Mesenchymal stem cell (in vitro differentiated cells and primary cell): ENCODE results near the gene LRRTM4.

Source experiments
- DNase-seq: peaks from one replicate; pipeline ENCODE4 v3.0.0-alpha.2; 2013
- H2AFZ ChIP-seq: one replicate; pipeline ENCODE4 v1.6.1; 2013; ENCODE audit warnings: low read depth, mild to moderate bottlenecking, control low read depth, inconsistent platforms, low read length, moderate library complexity
- H2AK5ac ChIP-seq: 2 replicates; pipeline ENCODE4 v1.6.1; 2013; ENCODE audit warnings: low read length, moderate library complexity, mild to moderate bottlenecking, inconsistent platforms; ENCODE audit not compliant: severe bottlenecking
- H2BK120ac ChIP-seq: one replicate; pipeline ENCODE4 v1.6.1; 2013; ENCODE audit warnings: low read depth, mild to moderate bottlenecking, inconsistent platforms, low read length, moderate library complexity
- H2BK12ac ChIP-seq, 2 experiments: one replicate each; pipeline ENCODE4 v1.6.1; 2013; ENCODE audit warnings: inconsistent platforms in 2 of 2, low read length in 2 of 2, mild to moderate bottlenecking in 2 of 2, moderate library complexity in 2 of 2, control low read depth in 1 of 2
- H2BK15ac ChIP-seq: one replicate; pipeline ENCODE4 v1.6.1; 2013; ENCODE audit warnings: mild to moderate bottlenecking, low read depth, inconsistent platforms; ENCODE audit not compliant: poor library complexity, severe bottlenecking
- H2BK5ac ChIP-seq: 2 replicates; pipeline ENCODE4 v1.6.1; 2013; ENCODE audit warnings: low read depth, mild to moderate bottlenecking, low read length, control low read depth, inconsistent platforms; ENCODE audit not compliant: poor library complexity, severe bottlenecking
- H3K14ac ChIP-seq, 2 experiments: one replicate each; pipeline ENCODE4 v1.6.1; 2013; ENCODE audit warnings: inconsistent platforms in 2 of 2, low read length in 2 of 2, control low read depth in 1 of 2, mild to moderate bottlenecking in 1 of 2, moderate library complexity in 1 of 2
- H3K18ac ChIP-seq, 2 experiments: one replicate each; pipeline ENCODE4 v1.6.1; 2013; ENCODE audit warnings: inconsistent platforms in 2 of 2, low read length in 2 of 2, control low read depth in 1 of 2, low read depth in 1 of 2, mild to moderate bottlenecking in 1 of 2
- H3K23ac ChIP-seq, 2 experiments: one replicate each; pipeline ENCODE4 v1.6.1; 2013; ENCODE audit warnings: inconsistent platforms in 2 of 2, low read length in 2 of 2, mild to moderate bottlenecking in 2 of 2, moderate library complexity in 2 of 2, control low read depth in 1 of 2
- H3K27ac ChIP-seq: 2 replicates; pipeline ENCODE4 v1.5.1; 2013; ENCODE audit warnings: mild to moderate bottlenecking, moderate library complexity, low read length, control low read depth, inconsistent platforms; ENCODE audit not compliant: poor library complexity, severe bottlenecking
- H3K27me3 ChIP-seq, 2 experiments: 2 replicates each; pipeline versions ENCODE4 v1.6.1 to v1.7.0; 2013; ENCODE audit warnings: low read length in 2 of 2, mild to moderate bottlenecking in 2 of 2, moderate library complexity in 2 of 2, control low read depth in 1 of 2, inconsistent platforms in 1 of 2; ENCODE audit not compliant: control insufficient read depth in 1 of 2, insufficient read depth in 1 of 2
- H3K36me3 ChIP-seq, 2 experiments: 2 replicates each; pipeline versions ENCODE4 v1.6.1 to v1.7.0; 2013; ENCODE audit warnings: low read length in 2 of 2, control low read depth in 1 of 2, inconsistent platforms in 1 of 2, low read depth in 1 of 2, mild to moderate bottlenecking in 1 of 2; ENCODE audit not compliant: insufficient read depth in 2 of 2, control insufficient read depth in 1 of 2
- H3K4ac ChIP-seq, 2 experiments: one replicate each; pipeline ENCODE4 v1.6.1; 2013; ENCODE audit warnings: inconsistent platforms in 2 of 2, low read length in 2 of 2, mild to moderate bottlenecking in 2 of 2, moderate library complexity in 2 of 2, control low read depth in 1 of 2, low read depth in 1 of 2
- H3K4me1 ChIP-seq: 2 replicates; pipeline ENCODE4 v1.6.1; 2013; ENCODE audit warnings: low read depth, low read length, control low read depth; ENCODE audit not compliant: control insufficient read depth, insufficient read depth
- H3K4me2 ChIP-seq: 2 replicates; pipeline ENCODE4 v1.6.1; 2013; ENCODE audit warnings: low read length, mild to moderate bottlenecking, inconsistent platforms; ENCODE audit not compliant: poor library complexity, severe bottlenecking
- H3K4me3 ChIP-seq, 2 experiments: 2 replicates each; pipeline versions ENCODE4 v1.5.1 to v1.7.0; 2013; ENCODE audit warnings: low read length in 2 of 2, mild to moderate bottlenecking in 2 of 2, control low read depth in 1 of 2, low read depth in 1 of 2; ENCODE audit not compliant: insufficient read depth in 1 of 2
- H3K79me1 ChIP-seq: replicated peaks from 2 replicates; pipeline ENCODE4 v1.6.1; 2013; ENCODE audit warnings: mild to moderate bottlenecking, control low read depth, low read length, inconsistent platforms; ENCODE audit not compliant: poor library complexity, severe bottlenecking
- H3K9ac ChIP-seq: 2 replicates; pipeline ENCODE4 v1.7.0; 2013; ENCODE audit warnings: mild to moderate bottlenecking, low read length, moderate library complexity
- H3K9me3 ChIP-seq: 2 replicates; pipeline ENCODE4 v1.7.0; 2013; ENCODE audit warnings: mild to moderate bottlenecking, low read length; ENCODE audit not compliant: control insufficient read depth
- H4K8ac ChIP-seq: one replicate; pipeline ENCODE4 v1.6.1; 2013; ENCODE audit warnings: inconsistent platforms, mild to moderate bottlenecking, low read length, moderate library complexity
- H4K91ac ChIP-seq: one replicate; pipeline ENCODE4 v1.6.1; 2013; ENCODE audit warnings: mild to moderate bottlenecking, low read length, inconsistent platforms
- WGBS: methylation state at CpG from one replicate; pipeline ENCODE4 v1.1.7; 2013; ENCODE audit warnings: mixed read lengths; 5-methylcytosine and 5-hydroxymethylcytosine counted together

The LRRTM4 gene

DNA sequence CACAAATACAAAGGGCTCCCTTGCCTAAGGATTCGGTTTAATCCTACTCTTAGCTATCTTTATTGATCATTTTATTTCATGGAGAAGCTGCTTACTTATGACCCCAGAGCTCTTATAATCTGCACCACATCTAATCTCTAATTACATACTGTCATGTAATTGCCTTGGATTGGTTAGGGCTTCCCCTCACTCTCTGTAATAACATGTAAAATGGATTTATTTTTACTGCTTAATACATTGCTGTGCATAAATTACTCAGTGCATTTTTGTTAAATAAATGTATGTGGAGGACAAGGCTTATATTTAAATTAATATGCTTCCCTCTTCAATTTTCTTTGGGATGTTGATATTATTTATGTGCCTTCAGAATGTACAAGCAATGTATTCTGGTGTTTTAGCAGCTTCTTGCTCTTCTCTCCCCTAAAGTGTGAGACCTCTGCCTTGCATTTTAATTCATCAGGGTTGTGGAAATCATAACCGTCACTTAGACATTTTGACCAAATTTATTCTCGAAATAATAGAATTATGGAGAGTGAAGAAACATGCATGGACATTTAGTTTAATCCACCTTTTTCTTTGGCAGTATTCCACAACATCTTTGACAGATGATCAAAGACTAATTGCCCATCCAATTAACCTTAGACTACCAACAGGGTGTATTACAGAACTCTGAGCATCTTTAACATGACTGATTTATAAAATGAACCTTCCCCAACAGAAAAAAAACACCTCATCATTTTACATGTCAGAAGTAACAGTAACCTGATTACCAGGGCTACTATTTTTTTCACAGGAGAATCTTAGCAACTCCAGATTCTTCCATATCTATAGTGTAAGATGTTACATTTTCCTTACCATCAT is 692.6 kb downstream of the LRRTM4 start:
- no peak overlapping the region for H3K4me2 ChIP-seq

DNA sequence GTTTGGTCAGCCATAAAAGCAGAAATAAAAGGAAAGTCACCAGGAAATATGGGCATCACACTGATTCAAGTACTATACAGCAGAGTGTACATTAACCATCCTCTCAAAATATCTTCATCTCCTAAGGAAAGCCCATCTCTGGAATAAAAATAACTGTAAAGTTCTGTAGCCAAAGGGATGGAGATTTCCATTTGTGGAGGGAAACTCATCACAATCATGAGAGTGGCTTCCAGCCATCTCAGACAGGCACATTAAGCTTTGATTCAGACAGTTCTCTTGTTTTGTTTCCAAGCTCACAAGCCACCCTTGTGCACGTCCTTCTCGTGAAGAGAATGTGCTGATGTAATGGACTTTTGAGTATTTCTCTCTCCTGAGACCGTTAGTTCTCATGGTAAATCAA is 695.5 kb downstream of the LRRTM4 start:
- no peak overlapping the region for H3K4me2 ChIP-seq
- no peak overlapping the region for H4K91ac ChIP-seq
- no peak overlapping the region for H3K9ac ChIP-seq
- H3K4me3 ChIP-seq = no peak overlapping the region
- H4K8ac ChIP-seq = no peak overlapping the region
- no peak overlapping the region for H2AFZ ChIP-seq
- no peak overlapping the region for H3K23ac ChIP-seq
- H3K27ac ChIP-seq = no peak overlapping the region
- no peaks in the 10 kb centered on the region for H3K79me1 ChIP-seq
- H2AK5ac ChIP-seq = no peak overlapping the region
- H3K27me3 ChIP-seq = no peaks in the 10 kb centered on the region
- H2BK5ac ChIP-seq = no peak overlapping the region
- no peaks in the 10 kb centered on the region for H3K4me1 ChIP-seq
- no peak overlapping the region for H2BK15ac ChIP-seq
- DNase-seq = no peak
- 57% methylated on average over 3 of the region's 3 CpGs for WGBS
- no peaks in the 10 kb centered on the region for H3K36me3 ChIP-seq
- no peak overlapping the region for H2BK120ac ChIP-seq
- H3K4ac ChIP-seq = no peak overlapping the region
- H3K18ac ChIP-seq = no peak overlapping the region
- H3K9me3 ChIP-seq = no peaks in the 10 kb centered on the region
- H2BK12ac ChIP-seq = no peak overlapping the region
- H3K14ac ChIP-seq = no peak overlapping the region

More for the DNA sequence above, 692.6 kb downstream of the LRRTM4 start:
- Histone ChIP-seq H2AK5ac (no peak overlapping the region), H3K79me1 (no peaks in the 10 kb centered on the region), H3K4me3 (no peak overlapping the region), H3K14ac (no peak overlapping the region), H3K23ac (no peak overlapping the region), H3K9ac (no peak overlapping the region), H3K4me1 (no peaks in the 10 kb centered on the region), H3K18ac (no peak overlapping the region), H3K9me3 (peaks cover 2% of the 10 kb centered on the region), H4K8ac (no peak overlapping the region), H3K36me3 (no peaks in the 10 kb centered on the region), H2BK120ac (no peak overlapping the region), H2BK15ac (no peak overlapping the region), H2BK12ac (no peak overlapping the region), H3K4ac (no peak overlapping the region), H3K27ac (no peak overlapping the region), H3K27me3 (no peaks in the 10 kb centered on the region), H2BK5ac (no peak overlapping the region), H4K91ac (no peak overlapping the region), H2AFZ (no peak overlapping the region)
- 89% methylated on average over 1 of the region's 3 CpGs for WGBS
- no peak for DNase-seq

DNA sequence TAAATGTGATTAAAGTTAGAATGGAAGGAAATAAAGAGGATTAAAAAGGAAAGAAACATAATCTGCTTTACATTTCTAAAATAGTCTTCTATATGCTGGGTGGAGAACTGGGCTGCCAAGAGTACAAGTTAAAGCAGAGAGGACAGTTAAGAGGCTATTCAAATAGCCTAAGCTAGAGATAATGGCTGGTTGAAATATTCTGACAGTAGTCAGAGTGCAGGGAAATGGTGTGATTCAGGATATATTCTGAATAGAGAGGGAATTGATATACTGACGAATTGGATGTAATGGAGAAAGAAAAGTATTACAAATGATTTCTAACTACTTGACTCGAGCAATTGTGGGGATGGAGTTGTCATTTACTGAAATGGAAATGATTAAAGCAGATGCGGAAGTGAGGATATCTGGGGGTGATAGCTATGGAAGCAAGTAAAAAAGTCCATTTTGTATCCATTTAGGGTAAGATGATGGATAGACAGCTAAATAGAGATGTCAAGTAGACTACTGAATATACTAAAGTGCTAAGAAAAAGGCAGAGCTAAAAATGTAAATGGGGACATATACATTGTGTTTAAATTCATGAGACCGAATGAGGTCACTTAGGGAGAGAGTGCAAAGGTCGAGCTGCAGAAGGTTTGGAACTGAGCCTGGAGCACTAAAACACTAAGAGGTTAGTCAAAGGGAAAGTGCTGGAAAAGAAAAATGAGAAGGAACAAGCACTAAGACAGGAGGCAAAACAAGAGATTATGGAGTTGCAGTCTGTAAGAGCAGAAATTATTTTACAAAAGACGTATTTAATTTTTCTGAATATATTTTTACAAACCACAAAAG is 696.8 kb downstream of the LRRTM4 start:
- Histone ChIP-seq H3K14ac (no peak overlapping the region), H2BK5ac (no peak overlapping the region), H4K91ac (no peak overlapping the region), H3K36me3 (no peaks in the 10 kb centered on the region), H2BK12ac (no peak overlapping the region), H3K4me1 (no peaks in the 10 kb centered on the region), H2BK120ac (no peak overlapping the region), H3K4me3 (no peak overlapping the region), H2AK5ac (no peak overlapping the region), H3K9me3 (no peaks in the 10 kb centered on the region), H4K8ac (no peak overlapping the region), H3K4me2 (no peak overlapping the region), H3K9ac (no peak overlapping the region), H3K27ac (no peak overlapping the region), H3K79me1 (no peaks in the 10 kb centered on the region), H2BK15ac (no peak overlapping the region), H3K4ac (no peak overlapping the region), H3K27me3 (no peaks in the 10 kb centered on the region), H2AFZ (no peak overlapping the region), H3K23ac (no peak overlapping the region), H3K18ac (no peak overlapping the region)
- WGBS = 80% methylated on average over 5 of the region's 6 CpGs
- DNase-seq = no peak

DNA sequence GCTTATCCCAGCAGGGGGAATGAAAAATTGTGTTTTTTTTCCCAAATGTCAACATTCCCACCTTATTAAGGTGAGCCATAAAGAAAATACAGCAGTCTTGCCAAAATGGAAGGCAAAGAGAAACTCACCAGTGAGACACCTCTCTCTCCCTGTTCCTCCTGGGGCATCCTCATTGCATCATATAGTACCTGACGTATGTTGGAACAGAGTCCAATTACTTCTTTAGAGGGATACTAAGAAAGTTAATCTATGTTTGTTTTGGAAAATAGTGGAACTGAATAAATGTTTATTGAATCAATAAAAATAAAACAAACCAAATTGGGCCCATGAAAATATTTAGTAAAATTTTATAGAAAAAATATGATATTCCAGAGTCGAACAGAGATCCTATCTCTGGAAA is 700.4 kb downstream of the LRRTM4 start:
- Histone ChIP-seq H3K4ac (no peak overlapping the region), H3K9me3 (no peaks in the 10 kb centered on the region), H3K27me3 (no peaks in the 10 kb centered on the region), H3K4me1 (no peaks in the 10 kb centered on the region), H2AFZ (no peak overlapping the region), H3K9ac (no peak overlapping the region), H2BK120ac (no peak overlapping the region), H3K18ac (no peak overlapping the region), H2BK12ac (no peak overlapping the region), H2BK5ac (no peak overlapping the region), H3K36me3 (no peaks in the 10 kb centered on the region), H4K8ac (no peak overlapping the region), H3K4me3 (no peak overlapping the region), H3K14ac (no peak overlapping the region), H3K27ac (no peak overlapping the region), H2AK5ac (no peak overlapping the region), H2BK15ac (no peak overlapping the region), H3K79me1 (no peaks in the 10 kb centered on the region), H3K4me2 (no peak overlapping the region), H3K23ac (no peak overlapping the region), H4K91ac (no peak overlapping the region)
- DNase-seq = no peak
- WGBS = no CpG with 5 or more reads among the region's 2 CpGs
